Fibroblast of villous mesenchyme (primary cell): ENCODE data around the gene CHD9NB. TPM values are rescaled to one million over a fixed set of nuclear protein-coding genes. Genes with fewer than 3 reads are reported as not detected.

ENCODE experiments used
- DNase-seq: peaks from one replicate; pipeline ENCODE4 v3.0.0-alpha.2; 2010; ENCODE audit warnings: low read depth
- H3K4me3 ChIP-seq: 2 replicates; pipeline ENCODE4 v1.5.1; 2011; ENCODE audit warnings: low read depth, mild to moderate bottlenecking, low read length
- CTCF ChIP-seq: IDR thresholded peaks from 2 replicates; pipeline ENCODE4 v1.5.1; 2012; ENCODE audit warnings: low read depth, mild to moderate bottlenecking, low read length; ENCODE audit not compliant: insufficient read depth
- total RNA-seq: library from RNA; depleted of rRNA; stranded (reverse); fragments of >200 nt; gene quantifications from 2 replicates; pipeline ENCODE4 v1.2.3, GENCODE V29; 2012

CHD9NB gene
- total RNA-seq, 1 donor = 2.6 TPM

GRCh38 chr16:53097190-53097589, 44.5 kb upstream of the CHD9NB start:
- no peak for TF ChIP-seq CTCF
- H3K4me3 ChIP-seq = no peak overlapping the region
- no peak for DNase-seq

DNA sequence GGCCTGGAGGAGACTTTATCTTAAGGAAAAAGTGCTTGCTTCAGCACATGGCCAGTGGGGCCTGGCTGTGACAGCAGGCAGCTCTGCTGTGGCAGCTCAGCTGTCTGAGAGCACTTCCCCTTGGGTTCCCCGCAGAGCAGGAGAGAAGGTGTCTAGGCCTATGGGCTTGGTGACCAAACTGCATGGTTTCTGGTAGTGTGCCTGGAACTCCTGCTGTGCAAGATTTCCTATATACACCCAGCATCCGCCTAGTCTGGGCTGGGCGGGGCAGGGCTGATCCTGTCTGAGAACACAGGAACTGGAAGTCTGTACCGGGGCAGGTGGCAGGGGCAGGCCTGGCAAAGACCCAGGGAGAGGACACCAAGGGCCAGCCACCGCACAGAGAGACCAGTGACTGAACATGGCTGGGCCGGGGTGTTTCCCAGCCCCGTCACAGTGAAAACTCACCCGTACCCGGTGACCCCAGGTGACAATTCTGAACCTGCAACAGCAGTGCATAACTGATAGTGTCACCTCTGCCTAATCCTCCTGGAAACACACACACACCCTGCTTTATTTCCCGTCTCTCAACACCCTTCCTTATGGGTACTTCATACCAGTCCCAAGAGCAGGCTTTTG, 41.4 kb upstream of the CHD9NB start:
- no peak for DNase-seq
- no peak overlapping the region for H3K4me3 ChIP-seq
- TF ChIP-seq CTCF = no peak

- no peak for DNase-seq
These were observed 40.6 kb upstream of the CHD9NB start for GRCh38 chr16:53093162-53093744.

GRCh38 chr16:53092284-53092683, 39.6 kb upstream of the CHD9NB start:
- no peak for TF ChIP-seq CTCF
- H3K4me3 ChIP-seq = no peak overlapping the region
- no peak for DNase-seq

More at GRCh38 chr16:53093162-53093744, 40.6 kb upstream of the CHD9NB start:
- no peak for TF ChIP-seq CTCF
- H3K4me3 ChIP-seq = no peak overlapping the region

GRCh38 chr16:53091466-53092211, 38.9 kb upstream of the CHD9NB start:
- peak; percentile 87 for DNase-seq
- TF ChIP-seq CTCF = no peak
- H3K4me3 ChIP-seq = peak overlapping the region; percentile 10

GRCh38 chr16:53090591-53091411, 38.1 kb upstream of the CHD9NB start:
- TF ChIP-seq CTCF = no peak
- peak; percentile 99 for DNase-seq
- no peak overlapping the region for H3K4me3 ChIP-seq
